ENCODE data around the gene RHOT1. TPM values are rescaled to one million over a fixed set of nuclear protein-coding genes. Genes with fewer than 3 reads are reported as not detected.

The RHOT1 gene
- total RNA-seq, 1 experiment from 2014 or later = 24.4 TPM

- no peak overlapping the region for H2BK12ac ChIP-seq (ENCODE audit: insufficient read length, low read depth, low read length)
- no peak overlapping the region for H3K9ac ChIP-seq (ENCODE audit: extremely low read depth, insufficient read length, low read length)
- no peak overlapping the region for H3K56ac ChIP-seq (ENCODE audit: insufficient read length, low read depth, low read length)
- H3T11ph ChIP-seq (ENCODE audit: low read length) = no peak overlapping the region
- no peak overlapping the region for H3K4me2 ChIP-seq (ENCODE audit: insufficient read depth, insufficient read length, low read length)
- H3K4me3 Mint-ChIP-seq = no peak overlapping the region
- TF ChIP-seq CTCF (conservative IDR thresholded peaks at IDR 0.05) = no peak
- no peaks in the 10 kb centered on the region for H3K9me3 Mint-ChIP-seq
- no peak overlapping the region for H4K91ac ChIP-seq (ENCODE audit: insufficient read length, low read depth, low read length)
- no peak overlapping the region for H4K8ac ChIP-seq (replicated peaks; ENCODE audit: insufficient read length, low read depth, low read length)
- WGBS (ENCODE audit: extremely low coverage, insufficient read length, low lambda C conversion rate) = no CpG with 5 or more reads among the region's 1 CpG
- H3K27ac ChIP-seq (ENCODE audit: insufficient read length, low read depth, low read length) = no peak overlapping the region
- H2BK15ac ChIP-seq (ENCODE audit: low read depth, low read length) = no peak overlapping the region
- H4K20me1 ChIP-seq (ENCODE audit: control insufficient read depth, insufficient read depth, insufficient read length) = no peaks in the 10 kb centered on the region
- no peak overlapping the region for H2BK5ac ChIP-seq (ENCODE audit: insufficient read length, low read length)
- H2BK20ac ChIP-seq (ENCODE audit: low read depth, low read length, poor library complexity, severe bottlenecking) = no peak overlapping the region
- no peak overlapping the region for H3K4ac ChIP-seq (ENCODE audit: low read depth, low read length)
- no peak overlapping the region for H3K18ac ChIP-seq (ENCODE audit: insufficient read length, low read depth, low read length)
- no peak overlapping the region for H4K5ac ChIP-seq (ENCODE audit: insufficient read length, low read depth, low read length)
- H2AK5ac ChIP-seq (ENCODE audit: insufficient read length, low read length) = no peak overlapping the region
- no peak overlapping the region for H3K27ac Mint-ChIP-seq
- no peak for DNase-seq
- no peaks in the 10 kb centered on the region for H3K79me1 ChIP-seq (ENCODE audit: insufficient read depth, low read depth, low read length, poor library complexity, severe bottlenecking)
- no peaks in the 10 kb centered on the region for H3K23me2 ChIP-seq (ENCODE audit: insufficient read length, low read depth, low read length, poor library complexity, severe bottlenecking)
- no peaks in the 10 kb centered on the region for H3K9me3 ChIP-seq (ENCODE audit: control insufficient read depth, low read depth, low read length)
- no peaks in the 10 kb centered on the region for H3K4me1 ChIP-seq (ENCODE audit: insufficient read depth, low read length)
- H3K23ac ChIP-seq (ENCODE audit: insufficient read length, low read depth, low read length) = no peak overlapping the region
- H3K4me1 Mint-ChIP-seq = no peaks in the 10 kb centered on the region
- H3K14ac ChIP-seq (ENCODE audit: insufficient read depth, low read length) = no peak overlapping the region
- no peaks in the 10 kb centered on the region for H3K27me3 ChIP-seq (ENCODE audit: insufficient read depth, low read length)
- peaks cover 11 to 61% (median 43%) of the 10 kb centered on the region in 3 experiments; a peak in 6 of 7 replicates for H3K36me3 Mint-ChIP-seq (ENCODE audit: insufficient read depth in 1 of 3, low read depth in 3 of 3)
- no peak overlapping the region for H2BK120ac ChIP-seq (ENCODE audit: low read depth, low read length, poor library complexity, severe bottlenecking)
- H3K79me2 ChIP-seq (ENCODE audit: insufficient read depth, low read length) = no peaks in the 10 kb centered on the region
- H3K27me3 Mint-ChIP-seq (ENCODE audit: low read depth) = no peaks in the 10 kb centered on the region
- H2AFZ ChIP-seq (ENCODE audit: low read length) = no peak overlapping the region
Measured at GRCh38 chr17:32197987-32198386, 55.7 kb downstream of the RHOT1 start.

All from H9 (cell line).